HG03439 (cell line): ENCODE data around the gene CHST2.

Experiments used
- ATAC-seq: cut with Tn5 transposase; IDR thresholded peaks from one replicate; pipeline ENCODE4 v1.9.1; 2021; ENCODE audit warnings: mild to moderate bottlenecking, moderate library complexity; ENCODE audit not compliant: unreplicated experiment

CHST2 gene

DNA sequence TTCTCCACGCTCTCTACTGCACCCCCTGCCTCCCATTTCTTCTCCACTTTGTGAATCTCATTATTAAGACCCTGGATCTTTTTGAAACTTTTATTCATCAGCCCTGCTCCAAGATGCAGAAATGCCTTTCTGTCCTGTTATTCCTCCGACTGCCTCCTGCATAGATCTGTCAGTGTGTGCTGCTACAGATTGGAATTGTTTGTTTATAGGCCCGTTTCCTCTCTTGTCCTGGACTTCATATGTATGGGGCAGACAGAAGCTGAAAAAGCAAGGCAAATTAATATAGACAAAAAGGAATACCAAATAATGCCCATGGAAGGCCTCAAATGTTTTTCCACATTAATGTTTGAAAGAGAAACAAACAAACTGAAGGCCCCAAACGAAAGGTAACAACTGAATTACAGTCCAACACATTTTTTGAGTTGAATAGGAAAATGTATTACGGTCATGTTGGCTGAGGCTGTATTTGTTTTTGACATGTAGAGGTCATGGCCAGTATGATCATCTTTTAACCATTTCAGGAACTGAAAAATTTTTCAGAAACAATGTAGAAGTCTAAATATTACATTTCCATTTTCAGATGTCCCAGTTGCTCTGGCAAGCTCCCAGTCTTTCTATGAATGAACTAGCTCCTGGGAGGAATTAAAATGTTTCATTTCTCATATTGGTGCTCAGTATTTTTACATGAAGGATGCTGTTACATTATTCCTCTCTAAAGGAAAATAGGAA is 8.8 kb downstream of the CHST2 start:
- ATAC-seq, result no peak

DNA sequence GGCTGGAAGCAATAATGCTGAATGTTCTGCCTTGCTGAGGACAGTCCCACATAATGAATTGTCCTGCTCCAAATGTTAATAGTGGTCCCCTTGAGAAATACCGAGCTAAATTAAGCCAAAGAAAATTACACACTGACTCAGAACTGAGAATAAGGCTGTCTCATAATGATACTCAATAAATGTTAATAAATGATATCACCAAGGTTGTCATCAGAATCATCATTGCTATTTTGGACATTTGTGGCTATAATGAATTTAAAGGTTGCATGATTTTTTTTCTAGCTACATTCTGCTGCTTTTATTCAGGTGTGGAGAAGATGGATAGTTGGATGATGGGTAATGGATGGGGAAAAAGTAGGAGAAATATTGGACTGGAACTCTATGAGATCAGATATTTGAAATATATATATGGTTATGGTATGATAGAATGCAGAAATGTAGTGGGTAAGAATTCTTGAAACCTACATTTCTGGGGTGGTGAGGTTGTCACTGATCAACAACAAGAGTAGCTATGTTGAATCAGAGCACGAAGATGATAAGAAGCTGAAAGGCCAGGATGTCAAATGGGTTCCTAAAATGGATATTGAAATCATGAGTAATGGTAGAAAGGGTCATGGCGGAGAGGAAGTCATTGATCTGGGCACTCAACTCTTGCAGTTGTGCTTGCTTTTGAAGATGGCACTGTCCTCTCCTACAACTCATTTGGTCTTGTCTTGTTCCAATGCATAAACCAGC is 12.8 kb downstream of the CHST2 start:
- ATAC-seq, result no peak

DNA sequence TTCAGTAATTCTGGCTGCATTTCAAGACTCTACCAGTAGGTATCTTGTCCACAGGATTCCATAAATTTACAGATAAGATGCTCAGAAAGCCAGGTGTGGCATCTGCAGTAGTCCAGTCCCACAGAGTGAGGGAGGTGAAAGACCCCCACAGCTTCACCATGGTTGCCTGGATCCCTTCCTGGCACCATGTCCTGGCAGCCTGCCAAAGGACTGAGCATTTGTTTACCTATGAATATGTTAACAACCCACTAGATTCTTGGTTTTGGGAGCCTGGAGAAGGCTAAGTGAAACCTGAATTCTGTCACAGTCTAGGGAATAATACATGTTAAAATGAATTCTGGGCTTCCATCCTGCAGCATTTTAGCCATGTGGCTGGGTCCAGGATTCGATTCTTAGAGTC is 14.9 kb downstream of the CHST2 start:
- no peak for ATAC-seq

DNA sequence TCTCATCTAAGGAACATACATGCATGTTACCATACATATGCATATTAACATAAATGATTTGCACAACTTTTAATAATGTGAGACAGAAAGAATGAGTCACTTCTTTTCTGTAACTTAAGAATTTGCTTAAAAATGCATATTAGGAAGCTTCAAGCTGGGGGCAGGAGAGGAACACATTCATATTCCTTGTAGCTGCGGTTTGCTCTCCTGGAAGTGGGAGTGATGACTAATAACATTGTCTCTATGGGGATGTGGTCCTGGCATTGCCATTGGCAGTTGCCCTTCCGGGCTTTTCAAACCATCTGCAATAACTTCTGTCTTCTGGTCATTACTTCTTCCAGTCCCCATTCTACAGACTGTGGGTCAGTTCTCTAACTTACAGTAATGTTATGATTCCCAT is 15.6 kb downstream of the CHST2 start:
- ATAC-seq, result no peak

DNA sequence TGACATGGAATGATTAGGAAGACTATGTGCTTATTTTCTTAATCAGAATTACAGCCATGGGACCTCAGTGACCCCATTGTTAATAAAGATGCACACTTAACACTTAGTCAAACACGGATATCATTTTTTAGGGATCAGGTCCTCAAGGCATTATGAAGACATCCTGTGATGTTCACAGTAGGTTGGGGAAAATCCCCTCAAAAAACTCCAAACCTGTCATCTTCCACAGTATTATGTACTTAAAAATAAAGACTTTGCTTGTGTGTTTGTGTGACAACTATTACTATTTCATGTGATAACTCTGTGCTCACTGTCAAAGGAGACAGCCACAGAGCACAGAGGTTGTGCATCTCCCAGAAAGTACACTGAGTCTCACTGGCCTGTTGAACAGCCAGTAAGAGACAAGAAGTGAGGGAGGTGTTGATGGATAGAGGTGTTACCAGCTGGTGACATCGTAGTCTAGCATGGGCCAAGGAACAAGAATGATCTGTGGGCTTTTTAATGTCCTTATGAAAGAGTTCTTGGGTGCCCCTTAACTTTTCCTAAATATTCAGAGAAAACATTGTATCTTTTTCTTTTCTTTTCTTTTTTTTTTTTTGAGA is 18.0 kb downstream of the CHST2 start:
- no peak for ATAC-seq

DNA sequence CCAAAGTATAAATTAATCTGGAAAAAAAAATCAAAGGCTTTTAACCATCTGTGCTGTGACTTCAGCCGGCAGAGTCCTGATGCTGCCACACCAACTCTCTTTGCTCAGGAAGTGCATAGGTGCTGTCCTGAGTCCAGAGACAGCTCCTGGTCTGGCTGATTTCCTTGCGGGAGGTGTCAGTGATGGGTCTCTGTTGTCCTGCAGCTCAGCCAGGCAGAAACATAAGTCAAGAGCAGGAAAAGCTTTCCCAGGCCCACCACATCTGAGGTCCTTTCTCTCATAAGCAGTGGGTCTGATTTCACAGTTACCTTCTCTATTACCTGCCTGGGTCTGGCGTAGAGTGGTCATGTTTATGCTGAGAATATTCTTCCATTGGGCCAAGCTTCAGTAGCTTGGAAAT is 19.4 kb downstream of the CHST2 start:
- no peak for ATAC-seq

DNA sequence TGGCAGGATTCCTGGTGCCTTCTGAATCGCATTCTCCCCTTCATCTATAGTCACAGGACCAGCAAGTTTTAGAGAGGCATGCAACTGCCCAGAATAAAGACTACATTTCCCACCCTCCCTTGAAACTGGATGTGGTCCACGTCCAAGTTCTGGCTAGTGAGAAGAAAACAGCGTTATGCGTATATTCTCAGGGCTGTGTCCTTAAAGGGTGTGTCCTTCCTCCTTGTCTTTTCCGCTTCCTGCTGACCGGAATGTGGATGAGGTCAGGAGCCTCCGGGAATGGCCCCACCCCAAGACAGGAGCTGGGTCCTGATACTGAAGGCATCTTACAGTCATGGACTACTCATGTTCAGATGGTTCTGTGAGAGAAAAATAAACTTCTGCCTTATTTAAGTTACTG is 20.2 kb downstream of the CHST2 start:
- no peak for ATAC-seq

DNA sequence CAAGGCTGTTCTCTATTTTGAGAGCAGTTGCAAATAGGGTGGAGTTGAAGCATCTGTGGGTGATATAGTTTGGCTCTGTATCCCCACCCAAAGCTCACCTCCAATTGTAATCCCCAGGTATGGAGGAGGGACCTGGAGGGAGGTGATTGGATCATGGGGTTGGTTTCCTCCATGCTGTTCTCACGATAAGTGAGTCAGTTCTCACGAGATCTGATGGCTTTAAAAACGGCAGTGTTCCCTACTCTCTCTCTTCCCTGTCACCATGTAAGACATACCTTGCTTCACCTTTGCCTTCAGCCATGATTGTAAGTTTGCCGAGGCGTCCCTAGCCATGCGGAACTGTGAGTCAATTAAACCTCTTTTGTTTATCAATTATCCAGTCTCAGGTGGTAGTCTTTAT is 21.0 kb downstream of the CHST2 start:
- no peak for ATAC-seq

DNA sequence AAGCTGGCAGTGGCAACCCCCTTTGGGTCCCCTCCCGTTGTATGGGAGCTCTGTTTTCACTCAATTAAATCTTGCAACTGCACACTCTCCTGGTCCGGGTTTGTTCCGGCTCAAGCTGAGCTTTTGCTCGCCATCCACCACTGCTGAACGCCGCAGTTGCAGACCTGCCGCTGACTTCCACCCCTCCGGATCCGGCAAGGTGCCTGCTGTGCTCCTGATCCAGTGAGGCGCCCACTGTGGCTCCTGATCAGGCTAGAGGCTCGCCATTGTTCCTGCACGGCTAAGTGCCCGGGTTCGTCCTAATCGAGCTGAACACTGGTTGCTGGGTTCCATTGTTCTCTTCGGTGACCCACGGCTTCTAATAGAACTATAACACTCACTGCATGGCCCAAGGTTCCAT is 22.8 kb downstream of the CHST2 start:
- ATAC-seq, result no peak

DNA sequence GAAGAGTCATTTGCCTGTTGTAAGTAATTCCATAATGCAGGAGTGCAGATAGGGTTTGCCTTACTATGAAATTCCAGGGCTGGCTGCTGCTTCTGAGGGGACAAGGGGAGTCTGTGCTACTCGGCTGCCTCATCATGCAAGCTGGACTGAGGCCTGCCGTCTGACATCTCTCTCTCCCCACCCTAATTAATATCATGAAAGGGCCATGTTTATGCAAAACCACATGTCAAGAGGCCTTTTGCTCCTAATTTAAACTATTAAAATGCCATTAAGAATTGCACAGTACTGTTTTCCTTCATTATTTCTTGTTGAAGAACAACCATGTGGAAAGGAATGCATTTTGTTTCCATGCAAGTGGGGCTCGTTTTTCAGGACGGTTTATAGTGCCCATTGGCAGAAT is 26.3 kb downstream of the CHST2 start:
- ATAC-seq, result no peak

DNA sequence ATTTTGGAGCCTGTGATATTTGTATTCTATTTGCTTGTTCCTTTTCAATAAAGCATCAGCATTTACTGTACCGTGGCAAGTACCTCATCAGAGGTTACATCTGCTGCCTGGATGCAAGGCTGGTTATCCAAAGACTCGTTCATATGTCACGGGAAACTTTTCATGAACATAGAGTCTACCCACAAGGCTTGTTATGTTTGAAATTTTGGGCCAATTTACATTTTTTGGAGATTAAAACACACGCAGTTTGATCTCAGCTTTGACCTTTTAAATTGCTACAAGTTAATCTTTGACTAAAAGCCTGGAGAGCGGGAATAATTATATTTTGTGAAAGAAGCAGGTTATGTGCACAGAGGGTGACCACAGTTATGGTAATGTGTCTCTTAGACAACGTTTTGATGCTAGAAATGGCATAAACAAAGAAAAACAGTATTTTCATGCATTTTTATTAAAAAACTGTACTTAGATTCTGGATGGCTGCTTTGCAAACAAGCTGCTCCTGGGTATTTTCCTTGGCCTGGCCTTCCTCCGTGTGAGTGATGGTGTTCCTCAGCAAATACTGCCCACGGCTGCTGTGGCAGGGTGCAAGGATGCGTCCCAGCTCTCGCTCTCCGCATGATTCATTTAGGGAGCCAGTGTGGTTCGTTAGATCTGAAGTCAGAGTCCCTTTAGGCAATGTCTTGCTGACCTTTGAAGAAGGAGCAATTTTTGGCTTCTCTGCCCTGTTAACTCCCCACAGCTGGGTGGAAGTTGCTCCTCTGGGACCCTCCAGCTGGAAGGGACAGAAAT is 27.1 kb downstream of the CHST2 start:
- ATAC-seq, result no peak

DNA sequence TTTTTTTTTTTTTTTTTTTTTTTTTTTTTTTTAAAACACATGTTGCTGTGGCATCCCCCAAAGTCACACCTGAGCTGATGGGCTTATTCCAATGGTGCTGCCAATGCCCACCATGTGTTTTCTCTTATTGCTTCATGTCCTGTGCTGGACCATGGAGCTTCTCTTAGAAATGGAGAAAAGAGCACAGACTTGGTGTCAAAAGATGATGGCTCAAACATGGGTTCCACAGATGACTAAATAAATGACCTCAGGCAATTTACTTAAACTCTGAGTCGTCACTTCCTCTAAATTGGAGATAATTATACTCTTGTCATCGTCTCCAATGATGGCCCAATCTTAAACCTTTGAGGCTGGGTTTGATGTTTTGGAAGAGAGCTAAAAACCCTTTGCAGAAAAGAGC is 28.1 kb downstream of the CHST2 start:
- no peak for ATAC-seq

DNA sequence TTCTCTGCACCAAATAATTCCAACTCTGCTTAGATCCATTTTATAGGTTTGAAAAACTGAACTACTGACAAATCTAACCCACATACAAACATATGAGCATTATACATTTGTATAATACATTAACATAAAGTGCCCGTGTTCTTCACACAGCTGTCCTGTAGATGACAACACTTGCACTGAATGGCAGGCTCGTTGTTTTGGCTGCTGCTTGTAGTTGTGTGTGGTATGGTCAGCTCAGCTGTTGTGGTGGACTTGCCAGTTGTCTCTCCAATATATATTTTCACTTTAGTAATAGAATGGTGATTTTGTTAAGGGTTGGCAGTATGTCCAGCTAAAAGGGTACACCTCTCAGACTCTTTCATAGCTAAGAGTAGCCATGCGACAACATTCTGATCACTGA is 30.5 kb downstream of the CHST2 start:
- no peak for ATAC-seq

DNA sequence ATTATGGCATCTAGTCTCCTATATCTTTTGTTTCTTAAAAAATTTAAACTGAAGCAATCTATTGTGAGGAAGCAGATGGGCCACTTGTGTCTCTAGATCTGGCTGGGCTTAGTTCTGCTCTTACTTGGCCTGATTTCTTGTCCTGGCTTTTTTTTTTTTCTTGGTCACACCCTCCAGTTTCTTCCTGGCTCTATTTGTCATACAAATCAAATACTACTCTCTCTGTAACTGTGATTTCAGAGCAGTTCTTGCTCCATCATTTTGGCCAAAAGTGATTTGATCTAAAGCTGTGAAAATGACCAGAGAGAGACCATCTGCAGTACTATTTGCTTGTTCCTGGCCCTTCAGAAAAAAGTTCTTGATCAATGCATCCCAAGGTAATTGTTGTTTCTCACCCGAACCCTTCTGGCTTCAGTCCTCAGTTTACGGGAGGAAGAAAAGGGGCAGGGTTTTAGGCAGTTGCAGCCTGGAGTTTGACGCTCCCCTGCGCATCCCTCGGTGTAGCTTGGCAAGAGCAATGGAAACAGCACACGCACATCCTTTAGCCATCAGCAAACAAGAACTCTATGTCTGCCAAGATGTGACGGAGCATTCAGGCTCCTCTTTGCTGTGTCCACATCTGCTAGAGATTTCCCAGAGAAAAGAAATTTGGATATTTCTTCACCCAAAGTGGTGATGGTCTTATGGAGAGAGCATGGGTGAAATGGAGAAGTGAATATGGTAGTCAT is 31.6 kb downstream of the CHST2 start:
- ATAC-seq, result no peak

DNA sequence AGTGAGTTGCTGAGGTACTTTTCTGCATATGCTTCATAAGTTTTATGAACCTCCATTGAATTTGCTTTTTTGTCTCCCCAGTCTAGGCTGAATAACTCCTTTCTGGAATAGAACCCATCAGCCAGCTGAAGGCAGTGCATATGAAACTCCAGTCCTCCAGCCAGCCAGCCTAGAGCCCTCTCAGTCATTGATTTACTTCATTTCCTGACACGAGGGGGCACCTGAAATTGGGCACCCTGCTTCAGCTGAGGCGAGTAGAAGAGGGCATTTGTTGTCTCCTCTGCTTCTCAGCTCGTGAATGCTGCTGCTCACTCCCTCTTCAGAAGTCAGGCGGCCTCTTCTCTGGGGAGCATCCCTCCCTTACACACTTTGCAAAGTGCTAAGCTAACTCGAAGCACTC is 32.5 kb downstream of the CHST2 start:
- no peak for ATAC-seq

DNA sequence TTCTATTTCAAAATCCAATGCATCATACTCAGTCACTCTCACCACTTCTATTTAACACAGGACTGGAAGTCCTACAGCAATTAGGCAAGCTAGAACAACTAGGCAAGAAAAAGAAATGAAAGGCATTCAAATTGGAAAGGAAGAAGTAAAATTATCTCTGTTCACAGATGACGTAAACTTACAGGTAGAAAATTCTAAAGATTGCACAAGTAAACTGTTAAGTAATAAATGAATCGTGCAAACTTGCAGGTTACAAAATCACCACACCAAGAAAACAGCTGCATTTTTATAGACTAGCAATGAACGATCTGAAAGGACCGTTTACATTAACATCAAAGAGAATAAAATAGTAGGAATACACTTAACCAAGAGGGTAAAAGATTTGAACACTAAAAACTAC is 36.2 kb downstream of the CHST2 start:
- ATAC-seq, result no peak

DNA sequence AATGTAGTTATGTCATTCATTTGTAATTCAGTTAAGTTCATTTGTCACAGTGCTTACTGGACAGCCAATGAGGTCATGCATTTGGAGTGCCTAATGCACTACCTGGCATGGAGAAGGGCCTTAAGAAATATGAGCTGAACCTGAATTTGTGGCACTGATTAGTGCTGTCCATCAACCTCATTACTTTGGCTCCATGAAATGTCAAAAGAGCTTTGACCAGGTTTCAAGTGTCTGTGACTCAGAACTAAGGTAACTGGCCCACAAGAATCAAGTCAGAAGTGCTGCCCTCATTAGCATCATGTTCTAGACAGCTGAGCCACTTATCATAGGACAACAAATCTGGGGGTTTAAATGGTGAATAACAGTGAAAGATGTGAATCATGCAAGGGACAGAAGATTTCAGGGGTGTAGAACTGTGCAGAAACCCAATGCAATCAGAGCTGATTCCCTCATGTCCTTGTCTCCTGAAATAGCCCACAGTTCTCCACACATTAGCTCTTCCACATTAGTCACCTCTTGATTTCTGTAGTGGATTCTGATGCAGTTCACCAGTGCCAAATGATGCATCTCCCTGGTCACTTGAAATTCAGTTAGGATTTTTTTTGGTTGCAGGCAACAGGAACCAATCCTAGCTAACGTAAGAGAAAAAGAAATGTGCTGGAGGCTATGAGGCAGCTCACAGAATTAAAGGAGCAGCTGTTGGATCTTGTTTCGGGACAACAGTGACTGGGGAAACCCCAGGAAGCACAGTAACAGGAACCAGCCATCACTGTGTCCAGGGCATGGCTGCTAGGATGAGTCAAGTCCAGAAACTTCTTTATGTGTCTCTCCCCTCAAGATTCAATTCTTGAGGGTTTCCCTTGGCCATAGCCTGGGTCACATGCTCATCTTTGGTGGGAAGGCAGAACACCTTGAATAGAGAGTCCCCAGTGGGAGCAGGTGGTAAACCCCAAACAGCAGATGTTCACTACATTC is 38.7 kb downstream of the CHST2 start:
- ATAC-seq, result peak; percentile 81

DNA sequence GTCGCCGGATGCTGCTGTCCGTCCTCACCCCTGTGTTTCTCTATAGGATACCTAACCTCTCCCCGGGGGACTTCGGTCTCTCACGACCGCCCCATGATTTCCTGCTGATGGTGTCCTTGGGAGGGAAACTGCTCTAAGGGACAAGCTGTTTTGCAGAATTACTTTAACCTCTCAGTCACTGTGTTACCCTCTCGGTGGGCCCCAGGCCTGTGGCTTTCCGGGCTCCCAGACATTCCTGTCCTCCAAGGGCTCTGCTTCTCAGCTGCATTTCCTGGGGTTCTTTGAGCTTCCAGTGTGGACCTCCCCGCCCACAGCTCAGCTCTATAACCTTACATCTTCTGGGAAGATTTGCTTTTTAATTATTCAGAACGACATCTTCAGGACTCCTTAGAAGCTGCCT is 40.9 kb downstream of the CHST2 start:
- no peak for ATAC-seq

DNA sequence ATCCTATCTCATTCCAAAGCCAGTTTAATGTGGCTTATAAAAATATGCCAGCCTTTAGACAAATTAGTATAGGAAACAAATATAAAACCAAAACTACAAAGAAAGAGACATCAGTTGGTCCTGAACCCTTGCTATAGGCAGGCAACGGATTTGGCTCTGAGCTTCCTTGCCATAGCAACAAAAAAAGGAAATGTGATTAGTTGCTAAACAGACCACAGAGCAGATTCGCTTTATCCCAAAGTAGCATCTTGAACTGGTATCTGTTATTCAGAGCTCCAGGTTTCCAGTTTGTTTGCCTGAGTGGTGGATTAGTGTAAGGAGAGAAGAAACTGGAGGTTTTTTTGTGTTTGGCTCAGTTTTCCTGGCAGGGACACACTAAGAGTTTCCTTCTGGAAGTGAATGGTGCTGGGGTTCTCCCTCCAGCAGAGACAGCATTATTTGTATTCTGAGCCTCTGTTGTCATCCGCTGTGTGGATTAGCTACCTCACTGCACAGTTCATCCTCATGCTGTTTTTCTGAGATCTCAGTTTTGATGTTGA is 44.1 kb downstream of the CHST2 start:
- no peak for ATAC-seq
